GM06990 (cell line): ENCODE data around the gene C11orf87.

Experiments
- DNase-seq: peaks from one replicate; pipeline ENCODE4 v3.0.0-alpha.2; 2011; ENCODE audit not compliant: insufficient read length; ENCODE audit errors: extremely low read depth
- H3K27me3 ChIP-seq: replicated peaks from 2 replicates; pipeline ENCODE4 v1.6.0; 2011; ENCODE audit warnings: low read length; ENCODE audit not compliant: control insufficient read depth, insufficient read depth
- H3K36me3 ChIP-seq: 2 replicates; pipeline ENCODE4 v1.5.1; 2011; ENCODE audit warnings: low read length; ENCODE audit not compliant: control insufficient read depth, insufficient read depth
- H3K4me3 ChIP-seq: replicated peaks from 2 replicates; pipeline ENCODE4 v1.5.1; 2011; ENCODE audit warnings: low read depth, mild to moderate bottlenecking, control low read depth, low read length
- CTCF ChIP-seq: IDR thresholded peaks from 2 replicates; pipeline ENCODE4 v1.5.1; 2011; ENCODE audit warnings: low read length, control low read depth, mild to moderate bottlenecking, inconsistent platforms; ENCODE audit not compliant: insufficient read depth, poor library complexity, severe bottlenecking

Gene C11orf87

GRCh38 chr11:109443052-109443451 lies 21.1 kb downstream of the C11orf87 start:
- no peak for DNase-seq
- Histone ChIP-seq H3K4me3 (no peak overlapping the region), H3K27me3 (no peaks in the 10 kb centered on the region; the same call in 1 of the 2 replicates), H3K36me3 (no peaks in the 10 kb centered on the region)
- TF ChIP-seq CTCF: no peak

GRCh38 chr11:109454857-109455256 lies 32.9 kb downstream of the C11orf87 start:
- Histone ChIP-seq H3K4me3 (no peak overlapping the region), H3K27me3 (no peaks in the 10 kb centered on the region), H3K36me3 (no peaks in the 10 kb centered on the region)
- TF ChIP-seq CTCF: no peak
- no peak for DNase-seq
